Neuronal stem cell (in vitro differentiated cells): ENCODE results near the gene GPD1.
A peak's percentile ranks its signal among the peaks of the same experiment; 100 is the strongest.
"Not testable (repeated sequence)": the region's sequence is repeated elsewhere in the genome, so short reads cannot be mapped to it uniquely, and the experiment has no call there.

Source experiments
- DNase-seq: peaks from one replicate; pipeline ENCODE4 v3.0.0-alpha.2; 2013; ENCODE audit warnings: low spot score
- H2AFZ ChIP-seq: one replicate; pipeline ENCODE4 v1.6.1; 2013; ENCODE audit warnings: mild to moderate bottlenecking, low read length, inconsistent platforms
- H2AK5ac ChIP-seq: 2 replicates; pipeline ENCODE4 v1.6.1; 2013; ENCODE audit warnings: low read depth, mild to moderate bottlenecking, inconsistent platforms, low read length, moderate library complexity, mixed read lengths
- H2BK120ac ChIP-seq: 2 replicates; pipeline ENCODE4 v1.6.1; 2013; ENCODE audit warnings: low read depth, mild to moderate bottlenecking, inconsistent platforms, low read length, moderate library complexity, mixed read lengths
- H2BK12ac ChIP-seq: one replicate; pipeline ENCODE4 v1.6.1; 2013; ENCODE audit warnings: low read length, inconsistent platforms
- H2BK15ac ChIP-seq: 2 replicates; pipeline ENCODE4 v1.6.1; 2013; ENCODE audit warnings: mild to moderate bottlenecking, low read length, inconsistent platforms, mixed read lengths
- H2BK5ac ChIP-seq: one replicate; pipeline ENCODE4 v1.6.1; 2013; ENCODE audit warnings: inconsistent platforms, mild to moderate bottlenecking, low read length, moderate library complexity
- H3K14ac ChIP-seq: one replicate; pipeline ENCODE4 v1.6.1; 2013; ENCODE audit warnings: low read length, inconsistent platforms
- H3K18ac ChIP-seq: 2 replicates; pipeline ENCODE4 v1.6.1; 2013; ENCODE audit warnings: low read length, inconsistent platforms
- H3K23ac ChIP-seq: 2 replicates; pipeline ENCODE4 v1.6.1; 2013; ENCODE audit warnings: low read depth, mild to moderate bottlenecking, mixed read lengths, low read length, inconsistent platforms; ENCODE audit not compliant: poor library complexity
- H3K27ac ChIP-seq: replicated peaks from 3 replicates; pipeline ENCODE4 v1.5.1; 2013; ENCODE audit warnings: low read length, inconsistent platforms
- H3K27me3 ChIP-seq, 3 experiments: 2 replicates each; pipeline ENCODE4 v1.6.1; 2013; ENCODE audit warnings: low read length in 3 of 3, mild to moderate bottlenecking in 2 of 3, inconsistent platforms in 1 of 3, low read depth in 1 of 3, mixed read lengths in 1 of 3, moderate library complexity in 1 of 3; ENCODE audit not compliant: control insufficient read depth in 3 of 3, insufficient read depth in 3 of 3
- H3K36me3 ChIP-seq, 2 donors: replicated peaks in 1 of 2; 2 replicates each; pipeline ENCODE4 v1.6.1; 2013; ENCODE audit warnings: low read length in 2 of 2; ENCODE audit not compliant: control insufficient read depth in 2 of 2, insufficient read depth in 2 of 2
- H3K4ac ChIP-seq: 2 replicates; pipeline ENCODE4 v1.6.1; 2013; ENCODE audit warnings: inconsistent platforms, mild to moderate bottlenecking, low read length, moderate library complexity
- H3K4me1 ChIP-seq, 2 donors: 1 replicate in 1 of 2; 2 replicates in 1 of 2; pipeline ENCODE4 v1.6.1; 2013; ENCODE audit warnings: low read length in 2 of 2, low read depth in 1 of 2; ENCODE audit not compliant: control insufficient read depth in 2 of 2, insufficient read depth in 1 of 2
- H3K4me2 ChIP-seq: one replicate; pipeline ENCODE4 v1.6.1; 2013; ENCODE audit warnings: mild to moderate bottlenecking, low read length, inconsistent platforms; ENCODE audit not compliant: insufficient read depth, poor library complexity, severe bottlenecking
- H3K4me3 ChIP-seq, 2 donors: 2 replicates each; pipeline ENCODE4 v1.5.1; 2013; ENCODE audit warnings: low read length in 2 of 2, mild to moderate bottlenecking in 2 of 2, inconsistent platforms in 1 of 2, moderate library complexity in 1 of 2
- H3K79me1 ChIP-seq: one replicate; pipeline ENCODE4 v1.6.1; 2013; ENCODE audit warnings: low read depth, mild to moderate bottlenecking, inconsistent platforms, low read length, moderate library complexity
- H3K9ac ChIP-seq: one replicate; pipeline ENCODE4 v1.6.1; 2013; ENCODE audit warnings: mild to moderate bottlenecking, low read depth, low read length, inconsistent platforms; ENCODE audit not compliant: poor library complexity
- H3K9me3 ChIP-seq, 2 donors: replicated peaks in 1 of 2; 2 replicates each; pipeline versions ENCODE3 to v1.6.1; 2013; ENCODE audit warnings: low read length in 2 of 2, mild to moderate bottlenecking in 2 of 2, inconsistent platforms in 1 of 2, low read depth in 1 of 2, mixed read lengths in 1 of 2, moderate library complexity in 1 of 2; ENCODE audit not compliant: control insufficient read depth in 2 of 2, insufficient read depth in 1 of 2
- H4K8ac ChIP-seq: one replicate; pipeline ENCODE4 v1.6.1; 2013; ENCODE audit warnings: low read depth, mild to moderate bottlenecking, inconsistent platforms, low read length, moderate library complexity
- H4K91ac ChIP-seq: one replicate; pipeline ENCODE4 v1.6.1; 2013; ENCODE audit warnings: low read length, low read depth, mild to moderate bottlenecking, inconsistent platforms; ENCODE audit not compliant: poor library complexity
- WGBS, 2 donors: extraction: QIAGEN DNeasy Blood & Tissue Kit; methylation state at CpG; one replicate each; pipeline ENCODE4 v1.1.7; 2013; ENCODE audit warnings: missing lambda C conversion rate in 2 of 2, mixed read lengths in 1 of 2; ENCODE audit not compliant: insufficient read length in 2 of 2, insufficient replicate concordance in 1 of 2; ENCODE audit errors: extremely low coverage in 2 of 2; 5-methylcytosine and 5-hydroxymethylcytosine counted together

Gene GPD1

GRCh38 chr12:50083301-50083700 is 20.5 kb upstream of the GPD1 start:
- Histone ChIP-seq H3K18ac (no peak overlapping the region), H4K91ac (no peak overlapping the region), H3K27me3 (no peaks in the 10 kb centered on the region), H2BK5ac (no peak overlapping the region), H2BK15ac (no peak overlapping the region), H2BK12ac (peak overlapping the region; percentile 32), H3K36me3 (peaks cover 18 to 26% of the 10 kb centered on the region in 2 donors), H3K4me3 (no peak overlapping the region), H3K4ac (no peak overlapping the region), H3K23ac (no peak overlapping the region), H3K27ac (no peak overlapping the region), H3K79me1 (no peaks in the 10 kb centered on the region), H3K4me1 (peaks cover 9 to 18% of the 10 kb centered on the region in 2 donors), H3K9ac (no peak overlapping the region), H3K4me2 (no peak overlapping the region), H2AK5ac (peak overlapping the region; percentile 56), H3K14ac (no peak overlapping the region), H4K8ac (no peak overlapping the region), H2BK120ac (no peak overlapping the region), H3K9me3 (no peaks in the 10 kb centered on the region), H2AFZ (peak overlapping the region; percentile 77)
- WGBS, 2 donors = no CpG with 5 or more reads among the region's 1 CpG
- DNase-seq = no peak

GRCh38 chr12:50084409-50084774 is 19.4 kb upstream of the GPD1 start:
- not testable (repeated sequence) for H2BK5ac ChIP-seq, DNase-seq, H3K9ac ChIP-seq, H4K91ac ChIP-seq, H3K23ac ChIP-seq, H2BK12ac ChIP-seq, H4K8ac ChIP-seq, H3K27me3 ChIP-seq, H3K14ac ChIP-seq, H3K9me3 ChIP-seq, H2BK15ac ChIP-seq, H3K4ac ChIP-seq, H2BK120ac ChIP-seq, H2AK5ac ChIP-seq, H3K18ac ChIP-seq, H3K79me1 ChIP-seq
- Histone ChIP-seq H3K4me3 (peak overlapping the region; percentile 60 to 78), H2AFZ (peak overlapping the region; percentile 82), H3K36me3 (peaks cover 25 to 37% of the 10 kb centered on the region in 2 donors), H3K27ac (peak overlapping the region; percentile 42), H3K4me2 (peak overlapping the region; percentile 29), H3K4me1 (peaks cover 9 to 18% of the 10 kb centered on the region in 2 donors)
- no CpG with 5 or more reads among the region's 7 CpGs for WGBS, 2 donors

- Histone ChIP-seq H4K8ac (no peak within 1 kb of the TSS), H3K27me3 (no peaks in the 10 kb centered on the region), H3K4me1 (peaks cover 9 to 18% of the 10 kb centered on the region in 2 donors), H3K23ac (no peak within 1 kb of the TSS), H3K4me3 (peak within 1 kb of the TSS; percentile 60 to 86), H2BK12ac (no peak within 1 kb of the TSS), H3K36me3 (peaks cover 29 to 43% of the 10 kb centered on the region in 2 donors), H3K18ac (peak within 1 kb of the TSS; percentile 95), H4K91ac (no peak within 1 kb of the TSS), H3K9ac (peak within 1 kb of the TSS; percentile 67), H3K79me1 (no peaks in the 10 kb centered on the region), H3K4me2 (peak within 1 kb of the TSS; percentile 60), H2BK5ac (peak within 1 kb of the TSS; percentile 78), H2AK5ac (no peak within 1 kb of the TSS), H2BK15ac (no peak within 1 kb of the TSS), H2BK120ac (no peak within 1 kb of the TSS), H3K14ac (no peak within 1 kb of the TSS), H3K9me3 (no peaks in the 10 kb centered on the region), H2AFZ (peak within 1 kb of the TSS; percentile 82), H3K27ac (peak within 1 kb of the TSS; percentile 79), H3K4ac (no peak within 1 kb of the TSS)
- no CpG with 5 or more reads among the region's 69 CpGs for WGBS, 2 donors
- peak; percentile 95 for DNase-seq
Observed at GRCh38 chr12:50084775-50085614, 18.8 kb upstream of the GPD1 start, which contains the start of gene SMARCD1. TSS of gene SMARCD1 (plus strand) at chr12:50085342. CDS start at chr12:50085370, 28 bp downstream.

- H3K36me3 ChIP-seq = peaks cover 34 to 50% of the 10 kb centered on the region in 2 donors
- H4K8ac ChIP-seq = no peak overlapping the region
- no peak overlapping the region for H3K4ac ChIP-seq
- peak overlapping the region; percentile 60 for H3K4me2 ChIP-seq
- no peak overlapping the region for H3K9ac ChIP-seq
- H2AK5ac ChIP-seq = no peak overlapping the region
- H2BK120ac ChIP-seq = no peak overlapping the region
- H3K4me1 ChIP-seq = peaks cover 7 to 18% of the 10 kb centered on the region in 2 donors
- H3K27me3 ChIP-seq = no peaks in the 10 kb centered on the region
- H2BK15ac ChIP-seq = no peak overlapping the region
- no peak for DNase-seq
- H4K91ac ChIP-seq = no peak overlapping the region
- peak overlapping the region; percentile 60 to 86 for H3K4me3 ChIP-seq
- H3K9me3 ChIP-seq = no peaks in the 10 kb centered on the region
- H2AFZ ChIP-seq = peak overlapping the region; percentile 82
- no peak overlapping the region for H3K23ac ChIP-seq
- no peak overlapping the region for H3K18ac ChIP-seq
- WGBS, 2 donors = no CpG with 5 or more reads among the region's 8 CpGs
- H3K14ac ChIP-seq = no peak overlapping the region
- H2BK12ac ChIP-seq = no peak overlapping the region
- no peak overlapping the region for H3K27ac ChIP-seq
- no peaks in the 10 kb centered on the region for H3K79me1 ChIP-seq
- H2BK5ac ChIP-seq = peak overlapping the region; percentile 78
Observed at GRCh38 chr12:50085615-50086072, 18.2 kb upstream of the GPD1 start.
